HEK293 (cell line): ENCODE results near the gene ACADM.
"Not testable (repeated sequence)": the region's sequence is repeated elsewhere in the genome, so short reads cannot be mapped to it uniquely, and the experiment has no call there.

Source experiments
- CTCF ChIA-PET: fragments of 350-600 bp; formaldehyde crosslinking; extraction: SDS; loops from one replicate; lab custom pipeline; 2021; ENCODE audit warnings: antibody characterized with exemption; lab: Yijun Ruan, JAX
- POLR2A ChIA-PET: fragments of 300-600 bp; formaldehyde crosslinking; extraction: SDS; loops from one replicate; lab custom pipeline; 2020; ENCODE audit warnings: antibody characterized with exemption, inconsistent platforms; lab: Yijun Ruan, JAX
- H3K27ac ChIP-seq: fragments of 200-500 bp; sonication (Bioruptor generic); 2 replicates; pipeline ENCODE4 v1.5.1; 2014; ENCODE audit warnings: low read depth, low read length, control low read depth, inconsistent platforms; ENCODE audit errors: extremely low read depth
- H3K36me3 ChIP-seq, 2 experiments: fragments of 200-500 bp in 1 of 2; sonication (Bioruptor generic) in 1 of 2; 1 replicate in 1 of 2; 2 replicates in 1 of 2; pipeline ENCODE4 v1.5.1; 2014 to 2017; ENCODE audit warnings: inconsistent platforms in 2 of 2, low read length in 2 of 2; ENCODE audit not compliant: control insufficient read depth in 2 of 2, insufficient read depth in 1 of 2
- H3K4me1 ChIP-seq: fragments of 200-500 bp; sonication (Bioruptor generic); 2 replicates; pipeline ENCODE4 v1.5.1; 2014; ENCODE audit warnings: mild to moderate bottlenecking, low read length, inconsistent platforms; ENCODE audit not compliant: control insufficient read depth, insufficient read depth
- H3K4me3 ChIP-seq: 2 replicates; pipeline ENCODE4 v1.5.1; 2011; ENCODE audit warnings: low read depth, mild to moderate bottlenecking, control low read depth, low read length, moderate library complexity
- H3K9me3 ChIP-seq: fragments of 200-500 bp; sonication (Bioruptor generic); 2 replicates; pipeline ENCODE4 v1.5.1; 2014; ENCODE audit warnings: low read depth, low read length, inconsistent platforms; ENCODE audit not compliant: control insufficient read depth, insufficient read depth
- OSR2 ChIP-seq: fragments of 450-650 bp; formaldehyde crosslinking; IDR thresholded peaks from 2 replicates; pipeline ENCODE4 v1.5.1; 2016; ENCODE audit warnings: missing biosample characterization, missing genetic modification characterization
- PRDM2 ChIP-seq: fragments of 450-650 bp; formaldehyde crosslinking; IDR thresholded peaks from 2 replicates; pipeline ENCODE4 v1.5.1; 2016; ENCODE audit warnings: missing biosample characterization, missing genetic modification characterization, borderline replicate concordance
- ZNF146 ChIP-seq: fragments of 450-650 bp; formaldehyde crosslinking; IDR thresholded peaks from 2 replicates; pipeline ENCODE4 v1.5.1; 2016; ENCODE audit warnings: missing biosample characterization, missing genetic modification characterization
- ZNF324 ChIP-seq: fragments of 450-650 bp; formaldehyde crosslinking; IDR thresholded peaks from 2 replicates; pipeline ENCODE4 v1.5.1; 2016; ENCODE audit warnings: missing biosample characterization, missing genetic modification characterization
- ZNF335 ChIP-seq: fragments of 450-650 bp; formaldehyde crosslinking; conservative IDR thresholded peaks from 2 replicates; pipeline ENCODE4 v1.5.1; 2016; ENCODE audit warnings: missing biosample characterization, missing genetic modification characterization
- ZNF48 ChIP-seq: fragments of 450-650 bp; formaldehyde crosslinking; IDR thresholded peaks from 2 replicates; pipeline ENCODE4 v1.5.1; 2016; ENCODE audit warnings: missing biosample characterization, missing genetic modification characterization
- ZNF510 ChIP-seq: fragments of 450-650 bp; formaldehyde crosslinking; IDR thresholded peaks from 2 replicates; pipeline ENCODE4 v1.5.1; 2018; ENCODE audit warnings: mild to moderate bottlenecking, missing genetic modification characterization, missing biosample characterization; ENCODE audit not compliant: insufficient replicate concordance
- ZNF521 ChIP-seq: fragments of 450-650 bp; formaldehyde crosslinking; IDR thresholded peaks from 2 replicates; pipeline ENCODE4 v1.5.1; 2017; ENCODE audit warnings: missing biosample characterization, mild to moderate bottlenecking, missing genetic modification characterization
- ZNF660 ChIP-seq: fragments of 450-650 bp; IDR thresholded peaks from 2 replicates; pipeline ENCODE4 v1.5.1; 2018; ENCODE audit warnings: missing biosample characterization, mild to moderate bottlenecking, missing genetic modification characterization
- ZNF785 ChIP-seq: fragments of 450-650 bp; formaldehyde crosslinking; IDR thresholded peaks from 2 replicates; pipeline ENCODE4 v1.5.1; 2016; ENCODE audit warnings: missing biosample characterization, missing genetic modification characterization
- TF ChIP-seq, protein P1 (sequence below): fragments of 450-650 bp; formaldehyde crosslinking; IDR thresholded peaks from 2 replicates; pipeline ENCODE4 v1.5.1; 2016; ENCODE audit warnings: missing biosample characterization, missing genetic modification characterization

The ACADM gene

DNA sequence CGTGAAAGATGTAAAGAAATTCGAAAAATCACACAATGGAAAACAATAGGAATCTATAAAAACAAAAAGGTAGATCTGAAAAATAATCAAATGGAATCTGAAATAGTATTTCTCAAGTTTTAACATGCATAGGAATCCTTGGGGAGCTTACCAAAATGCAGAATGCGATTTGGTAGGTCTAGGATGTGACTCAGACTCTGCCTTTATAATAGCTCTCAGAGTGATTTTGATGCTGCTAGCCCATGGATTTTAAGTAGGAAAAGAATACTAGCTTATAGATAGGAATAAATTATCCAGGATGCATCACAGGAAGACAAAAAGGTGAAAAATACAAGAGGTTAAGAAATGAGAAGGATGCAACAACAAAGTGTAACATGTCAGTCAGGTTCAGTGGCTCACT is 47.5 kb downstream of the ACADM start (continued):
- TF ChIP-seq PRDM2 (no peak), ZNF785 (no peak), ZNF521 (tag by site-specific recombination) (no peak), ZNF335 (tag by site-specific recombination) (no peak), ZNF660 (no peak), ZNF324 (no peak), ZNF48 (tag by site-specific recombination) (no peak), ZNF510 (no peak), OSR2 (no peak)
- TF ChIP-seq, protein P1, sequence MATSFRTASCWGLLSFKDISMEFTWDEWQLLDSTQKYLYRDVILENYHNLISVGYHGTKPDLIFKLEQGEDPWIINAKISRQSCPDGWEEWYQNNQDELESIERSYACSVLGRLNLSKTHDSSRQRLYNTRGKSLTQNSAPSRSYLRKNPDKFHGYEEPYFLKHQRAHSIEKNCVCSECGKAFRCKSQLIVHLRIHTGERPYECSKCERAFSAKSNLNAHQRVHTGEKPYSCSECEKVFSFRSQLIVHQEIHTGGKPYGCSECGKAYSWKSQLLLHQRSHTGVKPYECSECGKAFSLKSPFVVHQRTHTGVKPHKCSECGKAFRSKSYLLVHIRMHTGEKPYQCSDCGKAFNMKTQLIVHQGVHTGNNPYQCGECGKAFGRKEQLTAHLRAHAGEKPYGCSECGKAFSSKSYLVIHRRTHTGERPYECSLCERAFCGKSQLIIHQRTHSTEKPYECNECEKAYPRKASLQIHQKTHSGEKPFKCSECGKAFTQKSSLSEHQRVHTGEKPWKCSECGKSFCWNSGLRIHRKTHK (tag by site-specific recombination) = no peak

- ChIA-PET CTCF (interaction anchor here (0.6 kb wide), 1 partner anchor 163 kb away, joined by 3 read pairs; no protein-coding TSS in a partner anchor), POLR2A (interaction anchor here (2.0 kb wide), 1 partner anchor 8 kb away, joined by 10 read pairs; the partner anchor contains the start of gene RABGGTB)
- not testable (repeated sequence) for H3K27ac ChIP-seq
These were observed 53.3 kb downstream of the ACADM start for GRCh38 chr1:75777812-75778211.

GRCh38 chr1:75778694-75779093 is 54.2 kb downstream of the ACADM start:
- CTCF ChIA-PET = interaction anchor here (0.6 kb wide), 1 partner anchor 164 kb away, joined by 3 read pairs; no protein-coding TSS in a partner anchor
- H3K36me3 ChIP-seq, H3K4me1 ChIP-seq, POLR2A ChIA-PET, H3K27ac ChIP-seq, H3K4me3 ChIP-seq, H3K9me3 ChIP-seq: not testable (repeated sequence)

More at GRCh38 chr1:75777812-75778211, 53.3 kb downstream of the ACADM start:
- not testable (repeated sequence) for H3K4me3 ChIP-seq, H3K36me3 ChIP-seq, H3K4me1 ChIP-seq, H3K9me3 ChIP-seq

- H3K4me3 ChIP-seq, CTCF ChIA-PET, H3K4me1 ChIP-seq, POLR2A ChIA-PET, H3K36me3 ChIP-seq, H3K9me3 ChIP-seq, H3K27ac ChIP-seq: not testable (repeated sequence)
These were observed 55.7 kb downstream of the ACADM start for GRCh38 chr1:75780183-75780582.

DNA sequence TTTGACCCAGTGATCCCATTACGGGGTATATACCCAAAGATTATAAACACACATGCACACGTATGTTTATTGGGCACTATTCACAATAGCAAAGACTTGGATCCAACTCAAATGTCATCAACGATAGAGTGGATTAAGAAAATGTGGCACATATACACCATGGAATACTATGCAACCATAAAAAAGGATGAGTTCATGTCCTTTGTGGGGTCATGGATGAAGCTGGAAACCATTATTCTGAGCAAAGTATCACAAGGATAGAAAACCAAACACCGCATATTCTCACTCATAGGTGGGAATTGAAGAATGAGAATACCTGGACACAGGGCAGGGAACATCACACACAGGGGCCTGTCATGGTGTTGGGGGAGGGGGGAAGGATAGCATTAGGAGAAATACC is 59.4 kb downstream of the ACADM start:
- H3K9me3 ChIP-seq = not testable (repeated sequence)

More for the DNA sequence above, 59.4 kb downstream of the ACADM start:
- H3K4me3 ChIP-seq, POLR2A ChIA-PET, H3K27ac ChIP-seq, CTCF ChIA-PET, H3K4me1 ChIP-seq: not testable (repeated sequence)
- H3K36me3 ChIP-seq = peaks cover 7 to 20% of the 10 kb centered on the region in 2 experiments; a peak in 2 of 3 replicates
- peak; percentile 97 for TF ChIP-seq ZNF146 (tag by site-specific recombination)
